Activated CD4-positive, alpha-beta T cell treated with anti-CD3 and anti-CD28 coated beads for 36 hours (primary cell): ENCODE data around the gene DIP2C. TPM values are rescaled to one million over a fixed set of nuclear protein-coding genes. Genes with fewer than 3 reads are reported as not detected.
"Not testable (repeated sequence)": the region's sequence is repeated elsewhere in the genome, so short reads cannot be mapped to it uniquely, and the experiment has no call there.

ENCODE experiments used
- ATAC-seq: fragments of 200-7000 bp; cut with Tn5 transposase; one replicate; pipeline ENCODE4 v1.10.0; 2021; ENCODE audit warnings: mild to moderate bottlenecking, moderate library complexity
- CTCF ChIA-PET: fragments of 350-600 bp; sonication (Branson Sonifier 250); formaldehyde crosslinking; loops from one replicate; lab custom pipeline; 2021; ENCODE audit warnings: antibody characterized with exemption; lab: Charles Lee
- POLR2A ChIA-PET: fragments of 350-600 bp; sonication (Branson Sonifier 250); formaldehyde crosslinking; loops from one replicate; lab custom pipeline; 2021; ENCODE audit warnings: antibody characterized with exemption, inconsistent platforms; lab: Charles Lee
- DNase-seq: peaks from one replicate; pipeline ENCODE4 v3.0.0-alpha.2; 2020
- H3K27ac Mint-ChIP-seq: one replicate; pipeline ENCODE4 v1.8.0; 2021; ENCODE audit warnings: mixed read lengths
- H3K27me3 Mint-ChIP-seq: one replicate; pipeline ENCODE4 v1.8.0; 2021; ENCODE audit warnings: mixed read lengths
- H3K36me3 Mint-ChIP-seq: one replicate; pipeline ENCODE4 v1.8.0; 2021; ENCODE audit warnings: low read depth, mixed read lengths
- H3K4me1 Mint-ChIP-seq: one replicate; pipeline ENCODE4 v1.8.0; 2021; ENCODE audit warnings: mixed read lengths
- H3K4me3 Mint-ChIP-seq: one replicate; pipeline ENCODE4 v1.8.0; 2021; ENCODE audit warnings: mild to moderate bottlenecking, moderate library complexity, mixed read lengths
- H3K9me3 Mint-ChIP-seq: one replicate; pipeline ENCODE4 v1.8.0; 2021; ENCODE audit warnings: low read depth, mixed read lengths
- intact Hi-C, 2 experiments: fragments of 100-400 bp; cut with DNase I in 1 of 2; cut with micrococcal nuclease in 1 of 2; formaldehyde crosslinking; loops; one replicate each; pipeline versions ENCODE4 v1.14.2 to v1.15.1; 2022 to 2024; cut with DNase I, micrococcal nuclease
- total RNA-seq, 2 experiments: library from RNA; stranded (reverse); gene quantifications; one replicate each; pipeline ENCODE4 v1.2.3, GENCODE V29; 2021

Gene DIP2C
- total RNA-seq, 2 experiments from 2014 or later: 0.76 to 0.94 TPM

DNA sequence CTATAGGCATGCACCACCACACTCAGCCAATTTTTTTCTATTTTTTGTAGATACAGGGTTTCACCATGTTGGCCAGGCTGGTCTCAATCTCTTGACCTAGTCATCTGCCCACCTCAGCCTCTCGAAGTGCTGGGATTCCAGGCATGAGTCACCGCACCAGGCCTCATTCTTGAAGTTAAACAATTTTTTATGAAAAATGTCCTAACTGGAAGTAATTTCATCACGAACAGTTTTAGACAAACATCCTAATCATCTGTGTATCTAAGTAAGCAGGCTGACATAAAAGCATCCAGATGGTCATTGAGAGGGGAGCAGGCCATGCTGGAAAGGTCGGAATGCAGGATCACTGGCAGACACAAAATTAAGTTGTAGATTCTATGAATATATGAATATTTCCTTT, 285.1 kb downstream of the DIP2C start:
- CTCF ChIA-PET: no interaction called here
- Mint-ChIP-seq H3K27me3 (peaks cover 2% of the 10 kb centered on the region), H3K9me3 (no peaks in the 10 kb centered on the region), H3K27ac (no peak overlapping the region), H3K4me1 (no peaks in the 10 kb centered on the region), H3K4me3 (no peak overlapping the region), H3K36me3 (peaks cover 3% of the 10 kb centered on the region)
- no peak for DNase-seq
- intact Hi-C loops: no loop called here
- ATAC-seq: no peak
- POLR2A ChIA-PET: no interaction called here

DNA sequence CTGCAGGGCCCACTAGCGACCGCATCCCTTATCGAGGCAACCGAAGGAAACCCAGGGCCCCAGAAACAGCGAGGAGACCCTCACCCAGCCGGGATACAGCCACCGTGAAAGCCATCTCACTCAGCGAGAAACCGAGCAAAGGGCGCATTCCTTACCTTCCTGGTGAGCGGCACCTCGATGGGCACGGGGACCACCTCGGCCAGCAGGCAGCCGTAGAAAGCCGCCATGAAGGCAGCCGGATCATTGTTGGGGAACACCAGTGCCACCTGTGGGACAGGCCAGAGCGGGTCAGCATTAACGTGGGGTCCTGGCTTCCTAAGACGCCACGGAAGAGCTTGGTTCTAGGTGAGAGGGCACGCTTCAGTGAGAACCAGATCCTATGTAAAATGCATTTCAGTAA, 290.5 kb downstream of the DIP2C start:
- Mint-ChIP-seq H3K27ac (no peak overlapping the region), H3K27me3 (no peaks in the 10 kb centered on the region), H3K4me1 (no peaks in the 10 kb centered on the region), H3K9me3 (no peaks in the 10 kb centered on the region), H3K36me3 (no peaks in the 10 kb centered on the region), H3K4me3 (no peak overlapping the region)
- ATAC-seq: no peak
- DNase-seq: no peak
- ChIA-PET POLR2A (no interaction called here), CTCF (no interaction called here)
- intact Hi-C loops: no loop called here

DNA sequence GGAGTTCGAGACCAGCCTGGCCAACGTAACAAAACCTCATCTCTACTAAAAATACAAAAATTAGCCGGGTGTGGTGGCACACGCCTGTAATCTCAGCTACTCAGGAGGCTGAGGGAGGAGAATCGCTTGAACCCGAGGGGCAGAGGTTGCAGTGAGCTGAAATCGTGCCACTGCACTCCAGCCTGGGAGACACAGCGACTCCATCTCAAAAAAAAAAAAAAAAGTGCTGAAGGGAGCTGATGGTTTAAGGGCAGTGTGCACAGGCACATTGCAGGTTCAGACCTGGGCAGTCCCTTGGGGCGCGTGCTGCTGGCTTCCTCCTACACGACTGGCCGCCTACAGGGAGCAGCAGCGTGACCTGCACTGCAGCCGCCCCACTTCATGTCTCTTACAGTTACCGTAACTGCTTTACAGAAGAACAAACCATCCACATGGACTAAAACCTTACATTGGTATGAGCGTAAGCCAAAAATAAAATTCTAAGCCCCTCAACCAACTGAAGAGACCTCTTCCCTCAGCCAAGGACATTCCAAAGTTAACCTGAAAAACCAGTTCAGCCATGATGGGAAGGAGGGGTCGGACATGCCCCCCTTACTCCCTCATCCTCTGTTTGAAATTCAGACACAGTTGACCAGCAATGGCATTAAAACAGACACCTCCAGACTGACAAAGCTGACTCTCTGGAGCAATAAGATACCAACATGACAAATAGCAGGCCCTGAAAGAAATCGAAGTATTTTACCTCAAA, 292.0 kb downstream of the DIP2C start:
- no peak overlapping the region for H3K27ac Mint-ChIP-seq
- no peak for DNase-seq
- CTCF ChIA-PET: no interaction called here
- no peak for ATAC-seq
- no peaks in the 10 kb centered on the region for H3K27me3 Mint-ChIP-seq
- no peaks in the 10 kb centered on the region for H3K36me3 Mint-ChIP-seq
- POLR2A ChIA-PET: no interaction called here
- intact Hi-C loops: no loop called here
- H3K4me3 Mint-ChIP-seq: no peak overlapping the region
- H3K4me1 Mint-ChIP-seq: no peaks in the 10 kb centered on the region
- H3K9me3 Mint-ChIP-seq: no peaks in the 10 kb centered on the region

DNA sequence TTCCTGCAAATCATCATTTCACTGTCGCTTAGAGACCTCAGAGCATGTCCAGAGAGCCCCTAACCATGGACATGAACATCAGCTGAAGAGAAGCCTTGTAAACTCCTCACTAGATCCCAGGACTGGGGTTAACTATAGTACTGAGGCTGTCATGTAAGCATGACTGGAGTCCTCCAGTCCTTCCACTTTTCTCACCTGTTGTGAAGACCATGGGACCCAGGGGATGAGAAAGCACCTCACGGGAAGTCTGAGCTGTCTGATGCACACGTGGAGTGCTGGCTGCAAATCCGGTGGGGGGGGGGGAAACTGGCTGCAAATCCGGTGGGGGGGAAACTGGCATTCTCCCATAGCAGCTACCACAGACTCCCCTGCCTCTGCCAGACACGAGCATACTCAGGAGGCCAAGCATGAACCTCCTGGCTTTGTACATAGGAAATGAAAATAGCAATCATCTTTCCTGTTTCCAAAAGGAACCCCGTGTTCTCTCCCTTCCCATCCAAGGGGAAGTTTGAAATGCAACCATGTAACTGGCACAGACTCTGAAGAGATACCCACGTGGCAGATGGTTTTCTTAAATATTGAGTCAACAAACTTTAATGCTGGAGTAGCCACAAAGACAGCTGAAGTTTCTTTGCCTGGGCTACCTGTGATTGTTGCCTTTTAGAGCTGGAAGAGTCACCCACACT, 292.8 kb downstream of the DIP2C start:
- DNase-seq (no peak), ATAC-seq (no peak)
- intact Hi-C loops: no loop called here
- no peaks in the 10 kb centered on the region for H3K9me3 Mint-ChIP-seq
- H3K4me3 Mint-ChIP-seq: no peak overlapping the region
- POLR2A ChIA-PET: no interaction called here
- H3K27me3 Mint-ChIP-seq: no peaks in the 10 kb centered on the region
- CTCF ChIA-PET: interaction anchor here (0.7 kb wide), 1 partner anchor 47 kb away, joined by 3 read pairs; no protein-coding TSS in a partner anchor
- H3K4me1 Mint-ChIP-seq: no peaks in the 10 kb centered on the region
- no peak overlapping the region for H3K27ac Mint-ChIP-seq
- no peaks in the 10 kb centered on the region for H3K36me3 Mint-ChIP-seq

DNA sequence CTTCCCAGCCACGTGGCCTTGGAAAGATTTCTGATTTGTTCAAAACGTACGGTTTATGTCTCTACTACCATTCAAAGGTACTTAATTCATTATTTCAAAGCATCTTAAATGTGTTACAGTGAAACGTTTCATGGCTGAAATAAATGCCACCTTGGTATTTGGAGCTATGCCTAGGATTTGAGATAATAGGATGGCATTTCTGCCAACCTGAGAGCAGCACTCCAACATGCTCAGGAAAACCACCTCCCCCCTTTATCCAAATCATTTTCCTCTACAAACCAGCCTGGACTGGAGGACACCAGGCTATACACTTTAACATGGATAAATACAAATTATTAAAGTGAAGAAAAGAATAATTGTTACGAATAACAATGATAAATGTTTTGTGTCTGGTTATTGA, 293.4 kb downstream of the DIP2C start:
- H3K4me1 Mint-ChIP-seq: no peaks in the 10 kb centered on the region
- H3K4me3 Mint-ChIP-seq: no peak overlapping the region
- POLR2A ChIA-PET: no interaction called here
- no peaks in the 10 kb centered on the region for H3K27me3 Mint-ChIP-seq
- no peak for ATAC-seq
- H3K36me3 Mint-ChIP-seq: no peaks in the 10 kb centered on the region
- no peak overlapping the region for H3K27ac Mint-ChIP-seq
- CTCF ChIA-PET: interaction anchor here (0.7 kb wide), 1 partner anchor 47 kb away, joined by 3 read pairs; no protein-coding TSS in a partner anchor
- DNase-seq: no peak
- H3K9me3 Mint-ChIP-seq: no peaks in the 10 kb centered on the region
- intact Hi-C loops: no loop called here

DNA sequence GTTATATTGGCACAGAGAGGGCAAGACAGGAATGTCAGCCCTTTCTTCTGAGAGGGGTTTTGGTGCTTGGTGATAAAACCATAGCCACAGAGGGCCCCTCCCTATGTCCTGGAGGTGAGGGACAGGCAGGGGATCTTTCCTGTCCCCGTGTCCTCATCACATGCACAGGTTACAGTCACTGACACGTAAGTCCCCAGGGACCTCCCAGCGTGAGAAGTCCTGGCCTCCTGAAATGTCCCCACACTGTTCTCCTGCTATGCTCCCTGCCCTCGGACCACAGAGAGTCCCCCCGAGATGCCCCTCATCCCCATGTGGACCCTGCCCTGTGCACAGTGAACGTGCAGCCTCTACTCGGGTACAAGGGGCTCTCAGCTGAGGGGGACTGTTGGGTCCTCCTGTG, 293.8 kb downstream of the DIP2C start:
- Mint-ChIP-seq H3K27me3 (no peaks in the 10 kb centered on the region), H3K36me3 (no peaks in the 10 kb centered on the region), H3K4me3 (no peak overlapping the region), H3K4me1 (no peaks in the 10 kb centered on the region), H3K9me3 (no peaks in the 10 kb centered on the region), H3K27ac (no peak overlapping the region)
- intact Hi-C loops: no loop called here
- DNase-seq (no peak), ATAC-seq (no peak)
- POLR2A ChIA-PET: no interaction called here
- CTCF ChIA-PET: interaction anchor here (0.7 kb wide), 1 partner anchor 48 kb away, joined by 3 read pairs; no protein-coding TSS in a partner anchor

DNA sequence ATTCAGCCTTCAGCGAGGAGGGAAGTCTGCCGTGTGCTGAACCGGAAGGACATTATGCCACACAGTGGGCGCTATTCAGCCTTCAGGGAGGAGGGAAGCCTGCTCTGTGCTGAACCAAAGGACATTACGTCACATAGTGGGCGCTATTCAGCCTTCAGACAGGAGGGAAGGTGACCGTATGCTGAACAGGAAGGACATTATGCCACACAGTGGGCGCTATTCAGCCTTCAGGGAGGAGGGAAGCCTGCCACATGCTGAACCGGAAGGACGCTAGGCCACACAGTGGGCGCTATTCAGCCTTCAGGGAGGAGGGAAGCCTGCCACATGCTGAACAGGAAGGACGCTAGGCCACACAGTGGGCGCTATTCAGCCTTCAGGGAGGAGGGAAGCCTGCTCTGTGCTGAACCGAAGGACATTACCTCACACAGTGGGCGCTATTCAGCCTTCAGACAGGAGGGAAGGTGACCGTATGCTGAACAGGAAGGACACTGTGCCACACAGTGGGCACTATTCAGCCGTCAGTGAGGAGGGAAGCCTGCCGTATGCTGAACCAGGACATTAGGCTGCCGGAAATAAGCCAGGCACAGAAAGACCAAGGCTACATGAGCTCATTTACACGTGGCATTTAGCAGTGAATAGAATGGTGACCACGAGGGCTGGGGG, 294.9 kb downstream of the DIP2C start:
- H3K4me1 Mint-ChIP-seq, intact Hi-C loops, H3K9me3 Mint-ChIP-seq, H3K36me3 Mint-ChIP-seq, H3K27ac Mint-ChIP-seq, CTCF ChIA-PET, H3K27me3 Mint-ChIP-seq, H3K4me3 Mint-ChIP-seq, ATAC-seq, POLR2A ChIA-PET, DNase-seq: not testable (repeated sequence)

DNA sequence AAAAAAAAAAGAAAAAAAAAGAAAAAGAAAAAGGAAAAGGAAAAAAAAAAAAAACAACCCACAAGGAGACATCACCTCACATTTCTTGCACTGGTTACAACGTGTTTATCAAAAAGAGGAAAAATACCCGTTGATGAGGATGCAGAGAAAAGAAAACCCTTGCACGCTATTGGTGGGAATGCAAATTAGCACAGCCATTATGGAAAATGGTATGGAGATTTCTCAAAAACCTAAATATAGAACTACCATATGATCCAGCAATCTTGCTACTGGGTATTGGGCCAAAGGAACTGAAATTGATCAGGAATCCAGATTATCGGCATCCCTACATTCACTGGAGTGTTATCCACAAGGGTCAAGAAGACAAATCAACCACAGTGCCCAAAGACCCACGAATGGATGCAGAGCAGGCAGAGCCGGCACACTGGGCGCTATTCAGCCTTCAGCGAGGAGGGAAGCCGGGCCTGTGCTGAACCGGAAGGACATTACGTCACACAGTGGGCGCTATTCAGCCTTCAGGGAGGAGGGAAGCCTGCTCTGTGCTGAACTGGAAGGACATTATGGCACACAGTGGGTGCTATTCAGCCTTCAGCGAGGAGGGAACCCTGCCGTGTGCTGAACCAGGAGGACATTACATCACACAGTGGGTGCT, 295.6 kb downstream of the DIP2C start:
- H3K27me3 Mint-ChIP-seq: no peaks in the 10 kb centered on the region
- ChIA-PET CTCF (interaction anchor here (0.7 kb wide), 1 partner anchor 17 kb away, joined by 3 read pairs; no protein-coding TSS in a partner anchor), POLR2A (no interaction called here)
- no peaks in the 10 kb centered on the region for H3K9me3 Mint-ChIP-seq
- no peak for DNase-seq
- ATAC-seq: no peak
- H3K36me3 Mint-ChIP-seq: no peaks in the 10 kb centered on the region
- intact Hi-C loops: no loop called here
- H3K4me3 Mint-ChIP-seq: no peak overlapping the region
- H3K4me1 Mint-ChIP-seq: no peaks in the 10 kb centered on the region
- no peak overlapping the region for H3K27ac Mint-ChIP-seq

DNA sequence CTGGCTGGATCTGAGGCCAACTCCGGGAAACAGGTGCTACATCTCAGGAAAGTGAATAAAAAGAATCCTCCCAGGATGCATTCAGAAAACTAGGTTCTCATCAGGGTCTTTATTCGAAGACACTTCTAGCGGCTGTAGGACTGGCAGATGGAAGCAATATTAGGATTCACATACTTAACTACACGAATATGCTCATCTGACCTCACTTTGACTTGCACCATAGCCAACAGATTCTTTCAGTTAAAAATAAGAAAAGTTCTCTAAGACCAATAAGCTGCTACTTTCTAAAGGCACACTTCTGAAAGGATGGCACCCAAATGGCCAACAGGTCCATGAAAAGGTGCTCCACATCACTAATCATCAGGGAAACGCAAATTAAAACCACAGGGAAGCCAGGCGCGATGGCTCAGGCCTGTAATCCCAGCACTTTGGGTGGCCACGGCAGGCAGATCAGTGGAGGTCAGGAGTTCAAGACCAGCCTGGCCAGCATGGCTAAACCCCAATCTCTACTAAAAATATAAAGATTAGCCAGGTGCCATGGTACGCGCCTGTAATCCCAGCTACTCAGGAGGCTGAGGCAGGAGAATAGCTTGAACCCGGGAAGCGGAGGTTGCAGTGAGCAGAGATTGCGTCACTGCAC, 296.2 kb downstream of the DIP2C start:
- H3K4me3 Mint-ChIP-seq: no peak overlapping the region
- CTCF ChIA-PET: interaction anchor here (0.7 kb wide), 1 partner anchor 18 kb away, joined by 3 read pairs; no protein-coding TSS in a partner anchor
- ATAC-seq (no peak), DNase-seq (no peak)
- no peaks in the 10 kb centered on the region for H3K4me1 Mint-ChIP-seq
- no peaks in the 10 kb centered on the region for H3K27me3 Mint-ChIP-seq
- intact Hi-C loops: no loop called here
- H3K9me3 Mint-ChIP-seq: no peaks in the 10 kb centered on the region
- POLR2A ChIA-PET: no interaction called here
- H3K36me3 Mint-ChIP-seq: no peaks in the 10 kb centered on the region
- H3K27ac Mint-ChIP-seq: no peak overlapping the region

DNA sequence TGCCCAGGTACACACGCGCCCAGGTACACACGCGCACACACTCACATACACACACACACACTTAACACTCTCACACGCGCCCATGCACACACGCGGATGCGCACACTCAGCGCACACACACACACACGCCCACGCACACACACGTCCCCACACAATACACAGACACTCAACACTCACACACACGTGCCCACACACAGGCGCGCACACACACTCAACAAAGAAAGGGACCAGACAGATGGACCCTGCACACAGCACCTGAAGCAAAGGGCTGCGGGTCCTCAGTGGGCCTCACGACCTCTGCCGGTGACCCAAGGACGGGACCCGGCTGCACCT, 296.8 kb downstream of the DIP2C start:
- POLR2A ChIA-PET: no interaction called here
- CTCF ChIA-PET: no interaction called here
- Mint-ChIP-seq H3K4me3 (no peak overlapping the region), H3K36me3 (no peaks in the 10 kb centered on the region), H3K27me3 (no peaks in the 10 kb centered on the region), H3K27ac (no peak overlapping the region), H3K4me1 (no peaks in the 10 kb centered on the region), H3K9me3 (no peaks in the 10 kb centered on the region)
- ATAC-seq: no peak
- intact Hi-C loops: no loop called here
- DNase-seq: no peak
